Chondrocyte (in vitro differentiated cells): ENCODE data around the gene PLPP6. TPM values are rescaled to one million over a fixed set of nuclear protein-coding genes. Genes with fewer than 3 reads are reported as not detected.

Experiments
- DNase-seq: peaks from one replicate; pipeline ENCODE4 v3.0.0; 2021; ENCODE audit warnings: mixed read lengths, low spot score
- H3K27ac Mint-ChIP-seq: one replicate; pipeline ENCODE4 v1.8.0; 2021; ENCODE audit warnings: mild to moderate bottlenecking, moderate library complexity, mixed read lengths; ENCODE audit not compliant: unreplicated experiment
- H3K27me3 Mint-ChIP-seq: 2 replicates; pipeline ENCODE4 v1.8.0; 2021; ENCODE audit warnings: low read depth, mixed read lengths
- H3K36me3 Mint-ChIP-seq: 2 replicates; pipeline ENCODE4 v1.8.0; 2021; ENCODE audit warnings: low read depth, mixed read lengths
- H3K4me1 Mint-ChIP-seq: 2 replicates; pipeline ENCODE4 v1.8.0; 2021; ENCODE audit warnings: low read depth, mild to moderate bottlenecking, mixed read lengths
- H3K4me3 Mint-ChIP-seq: one replicate; pipeline ENCODE4 v1.8.0; 2021; ENCODE audit warnings: mild to moderate bottlenecking, moderate library complexity, mixed read lengths; ENCODE audit not compliant: unreplicated experiment
- H3K9me3 Mint-ChIP-seq: 2 replicates; pipeline ENCODE4 v1.8.0; 2021; ENCODE audit warnings: low read depth, mixed read lengths
- CTCF ChIP-seq: fragments of 200-600 bp; sonication (generic); IDR thresholded peaks from 2 replicates; pipeline ENCODE4 v1.5.0; 2021; ENCODE audit warnings: antibody characterized with exemption, mild to moderate bottlenecking, moderate library complexity
- total RNA-seq: library from RNA; stranded (reverse); gene quantifications from 3 replicates; pipeline ENCODE4 v1.2.1, GENCODE V29; 2021

PLPP6 gene
- total RNA-seq, 1 donor from 2014 or later: 5.9 TPM

GRCh38 chr9:4700932-4701331 is 38.8 kb downstream of the PLPP6 start:
- Mint-ChIP-seq H3K9me3 (no peaks in the 10 kb centered on the region), H3K27ac (no peak overlapping the region), H3K4me1 (no peaks in the 10 kb centered on the region), H3K27me3 (no peaks in the 10 kb centered on the region), H3K36me3 (peaks cover 16% of the 10 kb centered on the region), H3K4me3 (no peak overlapping the region)
- no peak for DNase-seq
- no peak for TF ChIP-seq CTCF

GRCh38 chr9:4701526-4701925 is 39.4 kb downstream of the PLPP6 start:
- H3K36me3 Mint-ChIP-seq: peaks cover 19% of the 10 kb centered on the region

GRCh38 chr9:4704129-4704528 is 42.0 kb downstream of the PLPP6 start:
- Mint-ChIP-seq H3K4me1 (no peaks in the 10 kb centered on the region), H3K27me3 (no peaks in the 10 kb centered on the region), H3K27ac (no peak overlapping the region), H3K4me3 (no peak overlapping the region), H3K9me3 (no peaks in the 10 kb centered on the region), H3K36me3 (peaks cover 17% of the 10 kb centered on the region)
- TF ChIP-seq CTCF: no peak
- DNase-seq: no peak

More at GRCh38 chr9:4701526-4701925, 39.4 kb downstream of the PLPP6 start:
- Mint-ChIP-seq H3K4me1 (no peaks in the 10 kb centered on the region), H3K4me3 (no peak overlapping the region), H3K9me3 (no peaks in the 10 kb centered on the region), H3K27ac (no peak overlapping the region), H3K27me3 (no peaks in the 10 kb centered on the region)
- no peak for DNase-seq
- TF ChIP-seq CTCF: no peak

- TF ChIP-seq CTCF: no peak
- H3K27ac Mint-ChIP-seq: no peak overlapping the region
- no peaks in the 10 kb centered on the region for H3K27me3 Mint-ChIP-seq
- H3K36me3 Mint-ChIP-seq: peaks cover 15% of the 10 kb centered on the region
- no peaks in the 10 kb centered on the region for H3K9me3 Mint-ChIP-seq
- H3K4me3 Mint-ChIP-seq: no peak overlapping the region
- H3K4me1 Mint-ChIP-seq: no peaks in the 10 kb centered on the region
- DNase-seq: no peak
Observed at GRCh38 chr9:4706021-4706420, 43.9 kb downstream of the PLPP6 start.

GRCh38 chr9:4706971-4707622 is 45.0 kb downstream of the PLPP6 start:
- H3K4me3 Mint-ChIP-seq: no peak overlapping the region
- DNase-seq: no peak
- H3K36me3 Mint-ChIP-seq: peaks cover 11% of the 10 kb centered on the region
- TF ChIP-seq CTCF: no peak
- no peaks in the 10 kb centered on the region for H3K27me3 Mint-ChIP-seq
- H3K27ac Mint-ChIP-seq: no peak overlapping the region
- no peaks in the 10 kb centered on the region for H3K9me3 Mint-ChIP-seq
- H3K4me1 Mint-ChIP-seq: no peaks in the 10 kb centered on the region
